ENCODE results near the gene SYVN1. TPM values are rescaled to one million over a fixed set of nuclear protein-coding genes. Genes with fewer than 3 reads are reported as not detected.

SYVN1 gene
- 20.6 and 34.6 TPM in 2 replicates for total RNA-seq

DNA sequence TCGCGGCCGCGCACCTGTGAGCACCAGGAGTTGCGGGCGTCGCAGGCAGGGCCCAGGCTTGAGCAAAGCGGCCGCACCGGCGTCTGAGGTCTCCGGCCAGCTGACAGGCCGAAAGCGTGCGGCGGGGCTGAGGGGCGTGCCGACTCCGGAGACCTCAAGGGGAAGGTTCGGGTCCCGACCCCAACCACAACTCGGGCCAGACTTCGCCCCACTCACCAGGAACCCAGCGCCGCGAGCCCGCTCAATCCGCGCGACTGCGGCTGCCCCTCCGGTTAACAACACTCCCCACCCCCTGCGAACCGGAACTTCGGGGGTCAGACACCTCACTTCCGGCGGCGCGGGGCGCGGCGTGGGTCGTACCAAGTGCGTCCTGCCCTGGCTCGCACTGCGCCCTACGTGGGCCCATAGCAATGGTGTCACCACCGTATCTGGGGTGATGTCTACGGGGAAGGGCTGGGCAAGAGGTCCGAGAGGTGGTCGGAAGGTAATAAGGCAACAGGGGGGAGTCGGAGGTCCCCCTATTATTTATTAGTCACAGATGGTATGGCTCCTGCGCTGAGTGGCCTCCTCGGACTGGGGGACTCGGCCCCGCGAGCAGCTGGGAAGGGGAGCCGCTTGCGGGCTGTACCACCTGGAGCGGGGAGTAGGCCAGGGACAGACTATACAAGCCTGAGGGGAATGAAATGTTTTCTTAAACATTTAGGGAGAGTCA lies at the start of gene SYVN1:
TSS of gene SYVN1 (minus strand) at position 280 of the 712 bp plus-strand sequence. CDS start 918 bp downstream, outside the sequence.

DNA sequence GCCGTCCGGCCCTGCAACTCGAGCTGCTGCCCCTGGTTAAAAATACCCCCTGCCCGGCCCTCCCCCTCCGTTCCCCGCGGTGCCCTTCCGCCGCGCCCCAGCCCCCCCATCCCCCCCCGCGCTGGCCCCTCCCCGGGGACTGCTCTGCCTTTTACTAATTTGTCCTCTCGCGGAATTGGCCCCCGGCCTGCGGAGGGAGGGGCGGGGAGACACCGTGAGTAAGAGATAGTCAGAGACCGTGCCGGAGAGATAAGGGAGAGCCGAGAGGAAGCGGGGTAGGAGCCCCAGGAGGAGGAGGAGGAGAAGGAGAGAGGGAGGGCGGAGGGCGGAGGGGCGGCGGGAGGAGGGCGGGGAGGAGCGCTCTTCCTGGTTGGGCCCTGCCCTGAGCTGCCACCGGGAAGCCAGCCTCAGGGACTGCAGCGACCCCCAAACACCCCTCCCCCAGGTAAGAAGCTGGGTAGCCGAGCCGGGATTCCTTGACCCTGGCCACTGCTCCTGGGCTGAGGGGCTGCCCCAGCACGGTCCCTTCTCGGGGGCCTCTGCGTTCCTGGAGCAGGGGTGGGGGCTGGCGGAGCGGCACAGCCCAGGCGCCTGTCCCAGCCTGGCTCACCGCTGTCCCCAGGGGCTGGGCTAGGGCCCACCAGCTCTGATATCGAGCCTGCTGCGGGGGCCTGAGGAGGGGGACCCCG lies 47.4 kb upstream of the SYVN1 start, which contains the start of gene CAPN1:
TSS of gene CAPN1 (plus strand) at position 360 of the 689 bp plus-strand sequence. CDS start 774 bp downstream, outside the sequence.

DNA sequence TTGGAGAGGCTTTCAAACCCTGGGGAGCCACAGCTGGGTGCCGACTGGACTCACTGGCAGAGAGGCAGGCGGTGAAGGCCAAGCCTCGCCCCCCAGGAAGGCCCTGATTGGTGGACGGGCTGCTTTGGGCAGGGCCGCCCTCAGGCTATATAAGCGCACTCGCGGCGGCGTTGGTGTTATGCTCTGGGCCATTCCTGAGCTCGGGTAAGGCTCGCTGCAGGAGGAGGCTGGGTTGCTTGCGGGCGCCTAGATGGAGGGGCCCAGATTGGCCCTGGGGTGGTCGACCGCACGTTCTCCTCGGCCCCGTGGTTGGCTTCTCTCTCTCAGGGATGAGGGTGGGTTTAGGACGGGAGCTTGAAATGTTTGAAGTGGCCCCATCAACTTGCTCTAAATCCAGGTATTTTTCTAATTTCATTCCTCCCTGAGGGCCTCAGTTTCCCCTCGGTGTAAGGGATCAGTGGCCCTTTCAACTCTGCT lies 35.8 kb upstream of the SYVN1 start, which contains the start of gene SPDYC:
TSS of gene SPDYC (plus strand) at position 176 of the 477 bp plus-strand sequence. CDS start 1,125 bp downstream, outside the sequence.

DNA sequence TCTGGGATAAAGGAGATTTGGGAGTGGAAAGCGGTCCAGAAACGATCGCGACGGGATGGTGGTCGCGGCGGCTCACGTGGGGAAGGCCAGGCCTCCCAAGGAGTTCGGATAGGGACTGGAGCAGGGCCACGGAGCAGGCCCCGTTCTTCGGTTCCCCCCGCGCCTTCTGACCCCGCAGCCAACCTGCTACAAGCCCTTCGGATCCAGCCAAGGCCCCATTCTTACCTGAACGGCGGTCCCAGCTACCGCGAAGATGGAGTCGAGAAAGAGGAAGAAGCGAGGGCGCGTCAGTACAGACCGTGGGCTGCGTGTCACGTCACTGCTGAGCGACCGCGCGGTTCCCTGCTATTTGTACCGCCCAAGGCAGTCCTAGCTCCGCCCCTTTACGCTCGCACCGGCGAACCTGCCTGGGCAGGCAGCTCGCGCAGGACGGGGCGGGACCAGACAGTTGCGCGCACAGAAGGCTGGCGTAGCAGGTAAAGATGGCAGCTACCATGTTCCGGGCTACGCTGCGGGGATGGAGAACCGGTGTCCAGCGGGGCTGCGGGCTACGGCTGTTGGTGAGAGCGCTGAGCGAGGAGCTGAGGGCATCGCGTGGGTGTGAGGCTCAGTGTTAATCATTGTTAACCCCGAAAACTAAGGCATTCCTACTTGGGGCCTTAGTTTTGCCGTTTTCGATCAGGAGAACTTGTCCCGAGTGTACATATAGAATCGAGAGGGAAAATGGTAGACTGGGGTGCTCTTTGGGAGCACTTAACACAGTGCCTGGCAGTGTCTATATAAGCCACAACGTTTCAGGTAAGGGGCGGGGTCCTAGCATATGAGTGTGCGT lies 12.2 kb downstream of the SYVN1 start, which contains the start of the genes FAU and MRPL49:
TSS of gene FAU (minus strand) at position 270 of the 832 bp plus-strand sequence. CDS start 321 bp downstream, outside the sequence.
TSS of gene MRPL49 (plus strand) at position 457 of the 832 bp plus-strand sequence. CDS start at position 483, 26 bp downstream.

DNA sequence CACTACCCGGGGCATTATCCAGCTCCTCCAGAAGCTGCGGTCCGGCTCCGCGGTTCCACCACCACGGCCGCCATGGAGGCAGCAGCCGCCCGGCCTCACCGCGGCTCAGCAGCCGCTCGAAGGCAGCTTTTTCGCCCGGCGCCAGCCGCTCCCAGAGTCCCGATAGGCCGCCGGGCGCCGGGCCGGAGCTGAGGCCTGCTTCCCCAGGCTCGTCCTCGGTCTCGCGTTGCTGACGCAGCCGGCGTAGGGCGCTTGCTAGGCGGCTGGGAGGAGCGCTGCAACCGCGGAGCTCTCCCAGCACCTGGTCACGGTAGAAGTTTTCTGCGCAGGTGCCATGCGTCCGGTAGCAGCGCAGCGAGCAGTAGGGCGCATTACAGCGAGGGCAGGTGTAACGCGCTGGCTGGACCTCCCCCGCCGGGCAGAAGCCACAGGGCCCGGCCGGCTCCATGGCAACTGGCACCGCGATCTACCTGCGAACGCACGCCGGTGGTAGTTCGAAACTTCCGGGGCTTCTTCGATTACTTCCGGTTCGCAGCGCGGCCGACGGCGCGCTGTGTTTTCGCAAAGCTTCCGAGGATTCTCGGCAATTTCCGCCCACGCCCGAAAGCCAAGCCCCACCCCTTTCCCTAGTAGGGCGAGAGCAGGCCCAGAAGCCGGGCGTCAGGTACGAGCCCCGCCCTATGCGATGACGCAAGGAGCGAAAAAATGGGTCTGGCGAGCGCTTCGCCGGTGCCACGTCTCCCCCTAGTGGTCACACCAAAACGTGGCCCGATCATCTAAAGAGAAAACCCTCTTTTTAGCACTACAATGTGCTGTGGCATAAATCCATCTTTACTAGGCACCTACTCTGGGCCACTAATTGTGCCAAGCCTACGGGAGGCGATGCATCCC lies 16.9 kb downstream of the SYVN1 start, which contains the start of gene ZNHIT2:
TSS of gene ZNHIT2 (minus strand) at position 496 of the 891 bp plus-strand sequence. CDS start at position 448, 48 bp downstream.

DNA sequence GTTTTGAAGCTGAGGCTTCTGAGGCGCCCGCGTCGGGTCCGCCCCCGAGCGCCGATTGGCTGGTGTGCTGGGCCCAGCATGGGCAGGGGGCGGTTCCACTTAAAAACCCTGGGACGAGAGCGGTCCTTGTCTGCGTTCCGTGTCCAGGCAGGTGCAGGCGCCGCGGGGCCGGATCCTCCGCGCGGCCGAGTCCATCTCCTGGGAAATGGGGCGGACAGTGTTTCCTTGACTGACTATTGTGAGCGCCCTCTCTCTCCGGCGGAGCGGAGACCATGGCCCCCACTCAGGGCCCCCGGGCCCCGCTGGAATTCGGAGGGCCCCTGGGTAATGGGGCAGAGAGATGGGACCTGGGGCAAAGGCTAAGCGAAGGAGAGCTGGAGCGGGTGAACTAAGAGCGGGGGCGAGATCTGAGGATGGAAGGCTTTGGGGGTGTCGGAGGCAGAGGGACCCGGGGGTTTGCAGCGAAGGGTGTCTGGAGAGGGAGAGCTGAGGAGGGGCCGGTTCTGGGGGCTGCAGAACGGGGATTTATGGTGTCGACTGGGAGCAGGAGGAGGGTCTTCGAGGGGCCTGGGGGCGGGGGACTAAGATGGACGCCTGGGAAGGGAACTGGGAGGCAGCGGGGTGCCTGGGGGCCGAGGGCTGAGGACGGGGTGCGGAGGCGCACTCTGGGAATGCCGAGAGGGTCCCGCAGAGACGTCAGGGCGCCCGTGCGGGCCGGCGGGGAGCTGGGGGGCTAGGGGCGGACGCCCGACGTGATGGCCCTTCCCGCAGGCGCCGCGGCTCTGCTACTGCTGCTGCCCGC lies 22.4 kb downstream of the SYVN1 start, which contains the start of gene TM7SF2:
TSS of gene TM7SF2 (plus strand) at position 129 of the 802 bp plus-strand sequence. CDS start at position 273, 144 bp downstream.

DNA sequence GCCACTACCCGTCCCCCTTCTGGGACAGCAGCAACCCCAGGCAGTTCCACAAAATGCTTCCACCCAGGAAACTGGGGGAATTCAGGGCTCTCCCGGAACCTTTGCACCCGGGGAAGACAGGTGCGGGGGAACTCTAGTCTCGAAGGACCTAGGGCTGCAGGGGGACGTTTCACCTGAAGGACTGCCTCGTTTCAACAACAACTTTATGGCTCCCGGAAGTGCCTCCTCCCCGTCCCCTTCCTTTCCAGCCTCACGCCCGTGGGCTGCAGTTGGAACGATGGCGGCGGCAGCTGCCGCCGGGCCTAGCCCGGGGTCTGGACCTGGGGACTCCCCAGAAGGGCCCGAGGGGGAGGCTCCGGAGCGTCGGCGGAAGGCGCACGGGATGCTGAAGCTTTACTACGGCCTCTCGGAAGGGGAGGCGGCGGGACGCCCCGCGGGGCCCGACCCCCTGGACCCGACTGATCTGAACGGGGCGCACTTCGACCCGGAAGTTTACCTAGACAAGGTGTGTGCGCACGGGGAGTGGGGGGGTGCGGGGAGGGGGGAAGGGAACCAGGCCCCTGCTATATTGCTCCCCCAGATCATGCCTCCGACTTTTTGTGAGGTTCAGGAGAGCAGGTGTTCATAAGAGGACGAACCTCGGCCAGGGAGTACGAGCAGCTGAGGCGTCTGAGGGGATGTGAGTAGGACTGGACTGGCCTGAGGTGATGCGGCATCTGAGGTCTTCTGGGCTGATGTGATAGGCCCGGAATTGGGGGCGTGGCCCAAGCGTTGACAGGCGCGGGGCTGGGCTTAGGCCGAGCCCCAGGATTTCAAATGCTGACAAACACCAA lies 38.1 kb downstream of the SYVN1 start, which contains the start of gene VPS51:
TSS of gene VPS51 (plus strand) at position 241 of the 833 bp plus-strand sequence. CDS start at position 278, 37 bp downstream.

DNA sequence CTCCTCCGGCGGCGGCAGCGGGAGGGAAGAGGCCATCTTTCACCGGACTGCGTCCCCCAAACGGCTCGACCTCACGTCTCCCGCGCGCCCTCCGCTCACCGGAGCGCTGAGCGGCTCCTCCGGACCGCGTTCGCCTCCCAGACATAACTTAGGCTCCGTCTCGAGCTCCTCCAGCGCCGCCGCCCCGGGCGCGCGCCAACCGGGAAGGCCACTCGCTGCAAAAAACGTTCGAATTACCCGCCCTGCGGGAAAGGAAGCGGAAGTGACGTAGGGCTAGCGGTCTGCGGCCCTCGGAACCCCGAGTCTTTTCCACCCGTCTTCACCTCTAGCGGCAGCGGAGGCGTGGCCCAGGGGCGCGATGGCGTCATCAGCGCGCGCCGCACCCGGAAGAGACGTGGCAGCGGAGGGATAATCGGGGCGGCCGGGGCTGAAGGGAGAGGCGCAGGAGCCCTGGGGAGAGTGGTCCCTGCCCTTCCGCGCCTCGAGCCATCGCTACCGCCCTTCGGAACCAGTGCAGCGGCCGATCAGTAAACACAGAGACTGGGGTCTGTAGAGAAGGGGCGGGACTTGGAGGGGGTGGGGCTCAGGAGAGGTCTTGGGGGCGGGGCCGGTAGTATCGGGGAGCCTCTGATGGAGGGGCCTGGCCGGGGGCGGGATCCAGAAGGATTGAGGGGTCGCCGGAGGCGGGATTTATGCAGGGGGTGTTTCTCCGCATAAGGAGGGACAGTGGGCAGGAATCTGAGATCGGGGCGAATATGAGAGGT lies 50.3 kb downstream of the SYVN1 start, which contains the start of the genes CDCA5 and ZFPL1:
TSS of gene CDCA5 (minus strand) at position 207 of the 764 bp plus-strand sequence. CDS start at position 145, 62 bp downstream.
TSS of gene ZFPL1 (plus strand) at position 389 of the 764 bp plus-strand sequence. CDS start 477 bp downstream, outside the sequence.

Other genes with a start within 250 kb of the SYVN1 start
- gene ATG2A, start 217.3 kb downstream of the SYVN1 start, total RNA-seq = 14.5 and 36.2 TPM in 2 replicates
- 21.0 and 22.8 TPM in 2 replicates for gene PPP2R5B, start 209.8 kb downstream of the SYVN1 start, total RNA-seq
- not detected in 2 replicates for gene GPHA2, start 198.6 kb downstream of the SYVN1 start, total RNA-seq
- gene MAJIN, start 162.4 kb downstream of the SYVN1 start, total RNA-seq = not detected in 2 replicates
- gene BATF2, start 137.5 kb downstream of the SYVN1 start, total RNA-seq = 1.8 and 3.2 TPM in 2 replicates
- 187 and 226 TPM in 2 replicates for gene ARL2, start 120.4 kb downstream of the SYVN1 start, total RNA-seq
- gene SNX15, start 107.1 kb downstream of the SYVN1 start, total RNA-seq = 13.4 and 15.6 TPM in 2 replicates
- 6.7 and 16.2 TPM in 2 replicates for gene SAC3D1, start 93.3 kb downstream of the SYVN1 start, total RNA-seq
- 38.9 and 41.3 TPM in 2 replicates for gene NAALADL1, start 76.0 kb downstream of the SYVN1 start, total RNA-seq
- gene CDCA5, start 50.5 kb downstream of the SYVN1 start, total RNA-seq = 6.1 and 17.3 TPM in 2 replicates
- gene ZFPL1, start 50.3 kb downstream of the SYVN1 start, total RNA-seq = 51.3 and 69.4 TPM in 2 replicates
- 155 and 557 TPM in 2 replicates for gene VPS51, start 38.3 kb downstream of the SYVN1 start, total RNA-seq
- 16.8 and 32.3 TPM in 2 replicates for gene TM7SF2, start 22.6 kb downstream of the SYVN1 start, total RNA-seq
- 22.7 and 23.7 TPM in 2 replicates for gene ZNHIT2, start 16.8 kb downstream of the SYVN1 start, total RNA-seq
- 511 and 807 TPM in 2 replicates for gene FAU, start 12.4 kb downstream of the SYVN1 start, total RNA-seq
- 55.3 and 71.5 TPM in 2 replicates for gene MRPL49, start 12.2 kb downstream of the SYVN1 start, total RNA-seq
- not detected in 2 replicates for gene SPDYC, start 35.7 kb upstream of the SYVN1 start, total RNA-seq
- 168 and 220 TPM in 2 replicates for gene CAPN1, start 47.4 kb upstream of the SYVN1 start, total RNA-seq
- 11.7 and 18.0 TPM in 2 replicates for gene POLA2, start 127.4 kb upstream of the SYVN1 start, total RNA-seq
- 20.4 and 29.7 TPM in 2 replicates for gene CDC42EP2, start 180.3 kb upstream of the SYVN1 start, total RNA-seq
- gene DPF2, start 199.3 kb upstream of the SYVN1 start, total RNA-seq = 38.0 and 62.0 TPM in 2 replicates
- 0.88 TPM in 1 of 2 replicates, not detected in the other for gene TIGD3, start 220.2 kb upstream of the SYVN1 start, total RNA-seq
- gene SLC25A45, start 248.1 kb upstream of the SYVN1 start, total RNA-seq = 0.65 and 1.4 TPM in 2 replicates

All from epithelial cell of alveolus of lung (primary cell).